ENCODE data around the gene TNFRSF18.

The TNFRSF18 gene

GRCh38 chr1:1240822-1241587 is 34.6 kb upstream of the TNFRSF18 start:
- in situ Hi-C loops (cut with HindIII; ENCODE audit: low sequenced_read_pairs), result no loop called here

GRCh38 chr1:1240348-1240732 is 33.9 kb upstream of the TNFRSF18 start:
- in situ Hi-C loops (cut with HindIII; ENCODE audit: low sequenced_read_pairs), result no loop called here

GRCh38 chr1:1239614-1240347 is 33.4 kb upstream of the TNFRSF18 start:
- in situ Hi-C loops (cut with HindIII; ENCODE audit: low sequenced_read_pairs), result no loop called here

GRCh38 chr1:1239227-1239613 is 32.8 kb upstream of the TNFRSF18 start:
- in situ Hi-C loops (cut with HindIII; ENCODE audit: low sequenced_read_pairs), result no loop called here

- in situ Hi-C loops (cut with HindIII; ENCODE audit: low sequenced_read_pairs), result no loop called here
Observed at GRCh38 chr1:1238702-1239178, 32.3 kb upstream of the TNFRSF18 start.

GRCh38 chr1:1237874-1238701 is 31.7 kb upstream of the TNFRSF18 start:
- in situ Hi-C loops (cut with HindIII; ENCODE audit: low sequenced_read_pairs), result no loop called here

GRCh38 chr1:1236945-1237873 is 30.8 kb upstream of the TNFRSF18 start:
- in situ Hi-C loops (cut with HindIII; ENCODE audit: low sequenced_read_pairs), result no loop called here

- in situ Hi-C loops (cut with HindIII; ENCODE audit: low sequenced_read_pairs), result no loop called here
Observed at GRCh38 chr1:1236176-1236763, 29.9 kb upstream of the TNFRSF18 start.

GRCh38 chr1:1235016-1235744 is 28.8 kb upstream of the TNFRSF18 start:
- in situ Hi-C loops (cut with HindIII; ENCODE audit: low sequenced_read_pairs), result no loop called here

GRCh38 chr1:1234180-1234808 is 27.9 kb upstream of the TNFRSF18 start:
- in situ Hi-C loops (cut with HindIII; ENCODE audit: low sequenced_read_pairs), result no loop called here

GRCh38 chr1:1233567-1233892 is 27.1 kb upstream of the TNFRSF18 start:
- in situ Hi-C loops (cut with HindIII; ENCODE audit: low sequenced_read_pairs), result no loop called here

GRCh38 chr1:1232796-1233566 is 26.6 kb upstream of the TNFRSF18 start:
- in situ Hi-C loops (cut with HindIII; ENCODE audit: low sequenced_read_pairs), result no loop called here

GRCh38 chr1:1232208-1232795 is 25.9 kb upstream of the TNFRSF18 start, which contains the start of gene B3GALT6:
B3GALT6 (plus strand) TSS chr1:1232237; CDS start chr1:1232279, 42 bp downstream.
- in situ Hi-C loops (cut with HindIII; ENCODE audit: low sequenced_read_pairs), result no loop called here

- in situ Hi-C loops (cut with HindIII; ENCODE audit: low sequenced_read_pairs), result no loop called here
Observed at GRCh38 chr1:1231400-1232207, 25.2 kb upstream of the TNFRSF18 start, which contains the start of gene SDF4. SDF4 (minus strand) TSS chr1:1232001; CDS start chr1:1228772, 3,229 bp downstream.

- in situ Hi-C loops (cut with HindIII; ENCODE audit: low sequenced_read_pairs), result no loop called here
Observed at GRCh38 chr1:1230656-1231399, 24.4 kb upstream of the TNFRSF18 start.

GRCh38 chr1:1229770-1230169 is 23.4 kb upstream of the TNFRSF18 start:
- in situ Hi-C loops (cut with HindIII; ENCODE audit: low sequenced_read_pairs), result no loop called here
